Transverse colon (tissue), 4 donors: Measurements from ENCODE around the gene DIRAS3. TPM values are rescaled to one million over a fixed set of nuclear protein-coding genes. Genes with fewer than 3 reads are reported as not detected.

ENCODE experiments used
- DNase-seq: peaks from one replicate; pipeline ENCODE4 v3.0.0-alpha.2; 2019
- H3K27ac ChIP-seq, 4 donors: fragments of 200-600 bp; sonication (generic); 2 replicates each; pipeline ENCODE4 v1.5.1; 2016 to 2018; ENCODE audit warnings: inconsistent platforms in 4 of 4
- H3K27me3 ChIP-seq: fragments of 200-600 bp; sonication (generic); 2 replicates; pipeline ENCODE4 v1.5.1; 2017; ENCODE audit warnings: inconsistent platforms
- H3K36me3 ChIP-seq, 4 donors: fragments of 200-600 bp; sonication (generic); 2 replicates each; pipeline ENCODE4 v1.5.1; 2017 to 2019; ENCODE audit warnings: inconsistent platforms in 4 of 4
- H3K4me1 ChIP-seq, 4 donors: fragments of 200-600 bp; sonication (generic); 2 replicates each; pipeline ENCODE4 v1.5.1; 2017 to 2020; ENCODE audit warnings: inconsistent platforms in 4 of 4
- H3K4me3 ChIP-seq, 4 donors: fragments of 200-600 bp; sonication (generic); 1 replicate in 1 of 4; 2 replicates in 3 of 4; pipeline versions ENCODE4 v1.5.1 to v1.6.1; 2017 to 2019; ENCODE audit warnings: inconsistent platforms in 4 of 4
- H3K9me3 ChIP-seq, 2 donors: fragments of 200-600 bp; sonication (generic); 2 replicates each; pipeline ENCODE4 v1.5.1; 2017 to 2019; ENCODE audit warnings: inconsistent platforms in 2 of 2
- CTCF ChIP-seq, 5 experiments: fragments of 200-600 bp in 3 of 5; fragments of 450-650 bp in 2 of 5; sonication (generic) in 3 of 5; IDR thresholded peaks; 1 replicate in 2 of 5; 2 replicates in 3 of 5; pipeline ENCODE4 v1.5.1; 2016 to 2017; ENCODE audit warnings: antibody characterized with exemption in 5 of 5, inconsistent platforms in 3 of 5, mild to moderate bottlenecking in 2 of 5, moderate library complexity in 1 of 5
- EP300 ChIP-seq: sonication (generic); formaldehyde crosslinking; IDR thresholded peaks from one replicate; pipeline ENCODE4 v1.6.1; 2017; ENCODE audit warnings: antibody characterized with exemption, low read depth
- POLR2A ChIP-seq: fragments of 450-650 bp; IDR thresholded peaks from one replicate; pipeline ENCODE4 v1.6.1; 2016; ENCODE audit warnings: antibody characterized with exemption, mild to moderate bottlenecking, moderate library complexity
- POLR2AphosphoS5 ChIP-seq, 3 donors: sonication (generic); formaldehyde crosslinking; IDR thresholded peaks; one replicate each; pipeline ENCODE4 v1.6.1; 2016; ENCODE audit warnings: antibody characterized with exemption in 3 of 3
- WGBS, 2 donors: methylation state at CpG; one replicate each; pipeline ENCODE4 v1.1.5; 2018; ENCODE audit warnings: low coverage in 1 of 2; 5-methylcytosine and 5-hydroxymethylcytosine counted together
- in situ Hi-C, 4 donors: fragments of 200-750 bp; cut with MboI; loops; one replicate each; pipeline versions ENCODE4 v1.15.0 to v1.15.1; 2017; ENCODE audit warnings: low sequenced_read_pairs in 3 of 4, low pct_ligation_motif_present in 1 of 4, low pct_unique_long_range_greater_than_20kb in 1 of 4
- intact Hi-C: fragments of 100-400 bp; cut with DNase I; formaldehyde crosslinking; loops from one replicate; pipeline ENCODE4 v1.15.1; 2023; ENCODE audit warnings: low total_unique reads
- total RNA-seq, 4 donors: library from RNA; depleted of rRNA; stranded (reverse); fragments of >200 nt; gene quantifications; one replicate each; pipeline ENCODE4 v1.1.0, GENCODE V29; 2016

Gene DIRAS3
- total RNA-seq, 4 donors from 2014 or later, result 0.27 to 1.5 (median 1.4) TPM; not detected in 1

GRCh38 chr1:68000191-68000590 lies 50.2 kb downstream of the DIRAS3 start:
- TF ChIP-seq POLR2A (no peak), EP300 (no peak), CTCF (IDR thresholded peaks at IDR 0.05) (no peak), POLR2AphosphoS5 (IDR thresholded peaks at IDR 0.05) (no peak)
- in situ Hi-C loops (no loop called here), intact Hi-C loops (no loop called here)
- WGBS, 2 donors, result 0 to 57% methylated on average over 1 of the region's 1 CpG
- Histone ChIP-seq H3K36me3 (no peaks in the 10 kb centered on the region), H3K27ac (no peak overlapping the region), H3K4me3 (no peak overlapping the region), H3K27me3 (no peaks in the 10 kb centered on the region), H3K4me1 (no peaks in the 10 kb centered on the region), H3K9me3 (peaks cover 0 to 6% of the 10 kb centered on the region in 2 donors)
- no peak for DNase-seq

DNA sequence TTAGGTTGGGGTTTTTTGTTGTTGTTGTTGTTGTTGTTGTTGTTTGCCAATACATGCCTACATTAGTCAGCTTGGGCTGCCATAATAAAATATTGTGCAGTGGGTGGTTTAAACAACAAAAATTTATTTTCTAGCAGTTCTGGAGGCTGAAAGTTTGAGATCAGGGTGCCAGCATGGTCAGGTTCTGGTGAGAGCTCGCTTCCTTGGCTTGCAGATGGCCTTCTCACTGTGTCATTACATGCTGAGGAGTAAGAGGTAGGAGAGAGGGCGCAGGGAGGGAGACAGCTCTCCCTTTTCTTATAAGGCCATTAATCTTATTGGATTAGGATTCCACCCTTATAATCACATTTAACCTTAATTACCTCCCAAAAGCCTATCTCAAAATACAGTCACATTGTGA lies 52.7 kb downstream of the DIRAS3 start:
- WGBS, 2 donors, result 60 to 92% methylated on average over 2 of the region's 2 CpGs
- Histone ChIP-seq H3K36me3 (no peaks in the 10 kb centered on the region), H3K4me3 (no peak overlapping the region), H3K9me3 (peaks cover 9 to 20% of the 10 kb centered on the region in 2 donors), H3K27me3 (no peaks in the 10 kb centered on the region), H3K4me1 (no peaks in the 10 kb centered on the region), H3K27ac (no peak overlapping the region)
- in situ Hi-C loops, result no loop called here
- TF ChIP-seq POLR2AphosphoS5 (IDR thresholded peaks at IDR 0.05), result no peak
- no peak for TF ChIP-seq POLR2A
- TF ChIP-seq CTCF (IDR thresholded peaks at IDR 0.05), result no peak
- no peak for TF ChIP-seq EP300
- intact Hi-C loops, result no loop called here
- no peak for DNase-seq

Other genes starting within 250 kb of the DIRAS3 start
- gene GNG12, start 217.2 kb downstream of the DIRAS3 start, total RNA-seq, result 100 to 1,000 TPM in 2 of 4 donors, 10 to 100 TPM in 2; 19.1 to 180 (median 112) TPM
- gene WLS, start 181.9 kb upstream of the DIRAS3 start, total RNA-seq, result 100 to 1,000 TPM in 2 of 4 donors, 10 to 100 TPM in 2; 69.9 to 117 (median 98.7) TPM